Left lung (tissue), 10 donors: Measurements from ENCODE around the gene NELFB. TPM values are rescaled to one million over a fixed set of nuclear protein-coding genes. Genes with fewer than 3 reads are reported as not detected.

ENCODE experiments used
- ATAC-seq: fragments of 200-7000 bp; cut with Tn5 transposase; one replicate; pipeline ENCODE4 v1.9.1; 2020; ENCODE audit warnings: moderate library complexity
- DNase-seq, 4 donors: peaks; one replicate each; pipeline ENCODE4 v3.0.0-alpha.2; 2013 to 2020
- H3K27ac ChIP-seq, 2 donors: fragments of 200-600 bp; sonication (generic) in 1 of 2; one replicate each; pipeline versions ENCODE4 v1.5.0 to v1.8.0; 2020 to 2021
- H3K27me3 ChIP-seq, 2 donors: fragments of 200-600 bp; sonication (generic) in 1 of 2; one replicate each; pipeline versions ENCODE4 v1.5.0 to v1.8.0; 2020 to 2021
- H3K36me3 ChIP-seq, 2 donors: fragments of 200-600 bp; sonication (generic) in 1 of 2; one replicate each; pipeline versions ENCODE4 v1.5.0 to v1.8.0; 2020 to 2021
- H3K4me1 ChIP-seq, 2 donors: fragments of 200-600 bp; one replicate each; pipeline ENCODE4 v1.8.0; 2021
- H3K4me3 ChIP-seq, 2 donors: fragments of 200-600 bp; sonication (generic) in 1 of 2; one replicate each; pipeline versions ENCODE4 v1.5.0 to v1.8.0; 2020 to 2021; ENCODE audit warnings: mild to moderate bottlenecking in 1 of 2
- H3K9me3 ChIP-seq, 2 donors: fragments of 200-600 bp; sonication (generic) in 1 of 2; one replicate each; pipeline versions ENCODE4 v1.5.0 to v1.8.0; 2020 to 2021
- CTCF ChIP-seq, 2 donors: fragments of 200-600 bp; sonication (generic) in 1 of 2; IDR thresholded peaks; one replicate each; pipeline versions ENCODE4 v1.5.0 to v1.8.0; 2021; ENCODE audit warnings: antibody characterized with exemption in 2 of 2
- intact Hi-C, 2 donors: fragments of 100-400 bp; cut with DNase I; formaldehyde crosslinking; loops; one replicate each; pipeline versions ENCODE4 v1.11.2 to v1.14.2; 2022
- polyA plus RNA-seq, 6 donors: library from polyadenylated mRNA; unstranded; fragments of 120-200 nt; gene quantifications; one replicate each; pipeline ENCODE4 v1.2.1, GENCODE V29; 2013; ENCODE audit not compliant: insufficient read length in 6 of 6
- total RNA-seq, 2 donors: library from RNA; stranded (reverse); fragmentation: NEBNext Ultra II Directional; extraction: Animal tissue kit (Norgen Biotek cat#: 25700); gene quantifications; one replicate each; pipeline ENCODE4 v1.2.1, GENCODE V29; 2021
- donor health status: DM: no; HTN: yes; CAD: no.
- donor health status: DM: no; HTN: no; CAD: no.

The NELFB gene
- total and polyA plus RNA-seq, 8 donors, result 47.8 to 62.9 (median 55.6) TPM

DNA sequence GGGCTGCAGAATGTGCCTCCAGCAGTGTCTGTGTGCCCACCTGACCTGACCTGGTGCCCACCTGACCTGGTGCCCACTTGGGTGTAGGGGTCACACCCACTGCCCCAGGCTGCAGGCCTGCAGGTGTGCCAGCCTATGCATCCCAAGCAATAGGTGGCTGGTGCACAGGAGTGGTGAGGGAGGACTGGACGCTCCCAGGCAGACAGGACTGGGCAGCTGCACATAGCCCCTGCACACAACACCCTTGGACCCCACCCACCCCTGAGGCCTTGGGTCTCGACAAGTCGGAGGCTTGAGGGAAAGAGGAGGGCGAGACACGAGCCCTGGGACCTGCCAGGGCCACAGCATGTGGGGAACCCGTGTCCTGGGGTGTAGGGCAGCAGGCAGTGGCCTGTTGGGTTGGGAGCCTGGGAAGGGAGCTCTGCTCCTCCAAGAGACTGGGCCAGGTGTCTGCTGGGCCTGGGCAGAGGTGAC, 57.8 kb downstream of the NELFB start:
- DNase-seq, result no peak
- TF ChIP-seq CTCF (IDR thresholded peaks at IDR 0.05), result no peak
- ATAC-seq, result no peak
- intact Hi-C loops, result no loop called here
- Histone ChIP-seq H3K4me3 (no peak overlapping the region), H3K27ac (no peak overlapping the region), H3K9me3 (no peaks in the 10 kb centered on the region), H3K36me3 (no peaks in the 10 kb centered on the region), H3K4me1 (peaks cover 5 to 24% of the 10 kb centered on the region in 2 donors), H3K27me3 (peaks cover 0 to 46% of the 10 kb centered on the region in 2 donors)

GRCh38 chr9:137313326-137313936, 58.3 kb downstream of the NELFB start:
- no peak for ATAC-seq
- H3K4me1 ChIP-seq, result peaks cover 5 to 24% of the 10 kb centered on the region in 2 donors
- no peaks in the 10 kb centered on the region for H3K9me3 ChIP-seq
- peaks cover 0 to 40% of the 10 kb centered on the region in 2 donors for H3K27me3 ChIP-seq
- H3K27ac ChIP-seq, result no peak overlapping the region
- intact Hi-C loops, result no loop called here
- no peak for DNase-seq
- no peak overlapping the region for H3K4me3 ChIP-seq
- TF ChIP-seq CTCF (IDR thresholded peaks at IDR 0.05), result no peak
- no peaks in the 10 kb centered on the region for H3K36me3 ChIP-seq

GRCh38 chr9:137313956-137314560, 58.9 kb downstream of the NELFB start:
- Histone ChIP-seq H3K36me3 (no peaks in the 10 kb centered on the region), H3K4me1 (peaks cover 5 to 29% of the 10 kb centered on the region in 2 donors), H3K27me3 (peaks cover 0 to 34% of the 10 kb centered on the region in 2 donors), H3K27ac (no peak overlapping the region), H3K4me3 (no peak overlapping the region), H3K9me3 (no peaks in the 10 kb centered on the region)
- DNase-seq (no peak), ATAC-seq (no peak)
- intact Hi-C loops, result no loop called here
- TF ChIP-seq CTCF (IDR thresholded peaks at IDR 0.05), result no peak

GRCh38 chr9:137314561-137315560, 59.7 kb downstream of the NELFB start:
- peaks cover 0 to 30% of the 10 kb centered on the region in 2 donors for H3K27me3 ChIP-seq
- ATAC-seq, result no peak
- no peaks in the 10 kb centered on the region for H3K36me3 ChIP-seq
- no peak overlapping the region for H3K27ac ChIP-seq
- no peaks in the 10 kb centered on the region for H3K9me3 ChIP-seq
- no peak for TF ChIP-seq CTCF (IDR thresholded peaks at IDR 0.05)
- no peak overlapping the region for H3K4me3 ChIP-seq
- peaks cover 5 to 37% of the 10 kb centered on the region in 2 donors for H3K4me1 ChIP-seq
- DNase-seq, result peak in 1 of 4 donors; percentile 30
- intact Hi-C loops, result no loop called here
